Measurements from ENCODE around the gene MPZL3.
A peak's percentile ranks its signal among the peaks of the same experiment; 100 is the strongest.

The MPZL3 gene, protein sequence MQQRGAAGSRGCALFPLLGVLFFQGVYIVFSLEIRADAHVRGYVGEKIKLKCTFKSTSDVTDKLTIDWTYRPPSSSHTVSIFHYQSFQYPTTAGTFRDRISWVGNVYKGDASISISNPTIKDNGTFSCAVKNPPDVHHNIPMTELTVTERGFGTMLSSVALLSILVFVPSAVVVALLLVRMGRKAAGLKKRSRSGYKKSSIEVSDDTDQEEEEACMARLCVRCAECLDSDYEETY

DNA sequence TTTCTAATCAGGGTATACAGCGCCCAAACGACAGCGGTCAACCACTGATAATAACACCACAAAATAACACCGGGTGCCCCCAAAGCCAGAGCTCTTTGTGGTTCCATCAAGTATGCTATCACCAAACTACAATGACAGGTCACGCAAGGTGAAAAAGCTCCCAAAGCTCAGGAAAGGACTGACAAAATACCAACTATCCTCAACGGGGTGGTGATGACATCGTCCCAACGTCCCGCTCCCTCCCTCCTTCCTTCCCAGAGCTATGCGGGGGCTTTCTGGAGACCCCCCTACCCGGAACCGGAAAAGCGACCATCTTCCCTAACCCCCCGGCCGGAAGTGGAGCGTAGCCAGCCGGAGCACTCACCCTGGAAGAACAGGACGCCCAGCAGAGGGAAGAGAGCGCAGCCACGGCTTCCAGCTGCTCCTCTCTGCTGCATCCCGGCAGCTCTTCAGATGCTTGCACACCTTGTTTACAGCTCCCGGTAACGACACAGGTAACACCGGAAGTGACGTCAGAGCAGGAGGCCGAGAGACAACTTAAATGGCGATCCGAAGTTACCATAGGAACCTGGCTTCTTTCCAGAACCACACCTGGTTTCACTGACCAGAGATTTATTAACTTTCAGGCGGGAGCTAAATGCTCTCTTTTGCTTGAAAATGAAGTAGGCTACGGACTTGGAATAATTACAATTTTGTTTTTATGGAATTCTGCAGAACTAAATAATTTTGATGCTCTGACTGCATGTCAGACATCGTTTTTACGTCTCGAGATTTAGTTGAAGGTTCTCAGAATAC, at the start of gene MPZL3:
Gene MPZL3 (minus strand): TSS at position 508 of the 795 bp plus-strand sequence. CDS start 71 bp downstream, at position 437.
- TF ChIP-seq CTCF (IDR thresholded peaks at IDR 0.05): no peak
- peak within 1 kb of the TSS; percentile 97 for H3K27ac ChIP-seq

- TF ChIP-seq ZFX (IDR thresholded peaks at IDR 0.05; ENCODE audit: borderline replicate concordance): no peak
- TF ChIP-seq CTCF (IDR thresholded peaks at IDR 0.05): no peak
- no peak overlapping the region for H3K27ac ChIP-seq
These were observed 49.5 kb upstream of the MPZL3 start for GRCh38 chr11:118301600-118302195.

DNA sequence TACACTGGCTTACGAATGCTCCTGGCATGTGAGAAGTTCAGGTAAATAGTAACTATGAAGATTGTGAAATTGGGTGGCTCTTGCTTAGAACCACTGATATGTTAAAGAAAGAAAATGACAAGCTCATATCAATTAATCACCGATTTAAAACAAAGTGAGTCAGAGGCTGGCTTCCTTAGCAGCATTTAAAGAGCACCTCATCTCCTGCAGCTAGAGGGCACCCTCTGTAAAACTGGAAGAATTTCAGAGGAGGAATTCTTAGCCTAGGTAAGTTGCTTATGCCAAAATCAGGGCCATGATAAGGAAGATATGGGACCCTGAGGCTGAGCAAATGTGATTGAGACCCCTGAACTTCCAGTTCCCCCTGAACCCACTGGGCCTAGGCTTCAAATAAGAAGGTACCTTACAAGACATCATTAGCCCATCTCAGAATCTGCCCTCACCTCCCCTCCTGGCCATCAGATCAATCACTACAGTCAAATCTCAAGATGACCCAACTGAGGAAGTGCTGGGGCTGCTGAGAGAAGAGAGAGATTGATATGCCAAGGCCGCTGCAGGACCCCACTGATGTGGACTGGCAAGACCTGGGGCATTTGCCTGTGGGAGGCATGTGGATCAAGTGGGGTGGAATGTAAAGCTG, 43.8 kb upstream of the MPZL3 start:
- TF ChIP-seq ZFX (IDR thresholded peaks at IDR 0.05; ENCODE audit: borderline replicate concordance) (no peak), CTCF (IDR thresholded peaks at IDR 0.05) (peak; percentile 81)

GRCh38 chr11:118295199-118295598, 43.0 kb upstream of the MPZL3 start:
- H3K27ac ChIP-seq: no peak overlapping the region
- no peak for TF ChIP-seq ZFX (IDR thresholded peaks at IDR 0.05; ENCODE audit: borderline replicate concordance)
- no peak for TF ChIP-seq CTCF (IDR thresholded peaks at IDR 0.05)

More for the DNA sequence above, 43.8 kb upstream of the MPZL3 start:
- H3K27ac ChIP-seq: no peak overlapping the region

DNA sequence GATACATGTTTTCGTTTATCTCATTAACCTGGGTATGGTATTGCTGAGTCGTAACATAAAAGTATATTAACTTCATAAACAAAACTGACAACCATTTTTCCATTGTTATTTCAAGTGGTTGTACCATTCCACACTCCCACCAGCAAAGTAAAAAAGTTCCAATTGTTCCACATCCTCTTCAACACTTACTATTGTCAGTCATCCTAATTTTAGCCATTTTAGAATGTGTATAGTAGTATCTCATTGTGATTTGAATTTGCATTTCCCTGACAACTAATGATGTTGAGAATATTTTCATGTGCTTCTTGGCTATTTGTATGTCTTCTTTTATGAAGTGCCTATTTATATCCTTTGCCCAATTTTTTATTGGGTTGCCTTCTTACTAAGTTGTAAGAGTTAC, 41.9 kb upstream of the MPZL3 start:
- TF ChIP-seq ZFX (IDR thresholded peaks at IDR 0.05; ENCODE audit: borderline replicate concordance): no peak
- TF ChIP-seq CTCF (IDR thresholded peaks at IDR 0.05): no peak
- H3K27ac ChIP-seq: no peak overlapping the region

GRCh38 chr11:118291477-118292135, 39.4 kb upstream of the MPZL3 start:
- H3K27ac ChIP-seq: no peak overlapping the region
- TF ChIP-seq ZFX (IDR thresholded peaks at IDR 0.05; ENCODE audit: borderline replicate concordance) (no peak), CTCF (IDR thresholded peaks at IDR 0.05) (no peak)
